ENCODE measurements around the gene EML1. TPM values are rescaled to one million over a fixed set of nuclear protein-coding genes. Genes with fewer than 3 reads are reported as not detected.

The EML1 gene
- total RNA-seq, 2 experiments from 2014 or later: not detected

DNA sequence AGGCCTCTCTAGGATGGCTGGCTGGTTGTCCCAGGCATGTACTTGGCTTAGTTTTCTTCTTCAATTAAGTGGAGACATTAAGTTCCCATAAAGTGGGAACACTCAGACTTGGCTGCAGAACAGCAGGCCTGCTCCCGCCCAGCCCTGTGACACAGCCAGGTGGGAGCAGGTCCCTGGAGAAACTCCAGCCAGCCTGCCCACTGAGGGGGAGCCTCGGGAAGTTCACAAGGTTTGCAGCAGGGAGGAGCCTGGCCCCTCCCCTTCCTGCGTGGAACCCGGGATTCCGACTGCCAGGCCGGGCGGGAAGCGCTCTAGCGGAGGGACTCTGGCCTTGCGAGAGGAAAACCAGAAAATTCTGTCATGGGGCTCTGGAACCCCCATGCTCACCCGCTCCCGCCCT is 173.7 kb downstream of the EML1 start:
- no peaks in the 10 kb centered on the region for H3K79me2 ChIP-seq (ENCODE audit: insufficient read depth, low read depth, low read length)
- BruUV-seq (replicated peaks): no TSS peak
- no peaks in the 10 kb centered on the region for H4K20me1 ChIP-seq (ENCODE audit: insufficient read depth, low read length)
- ChIA-PET CTCF (ENCODE audit: unreplicated experiment) (no interaction called here), POLR2A (no interaction called here)
- TF ChIP-seq, protein P1, sequence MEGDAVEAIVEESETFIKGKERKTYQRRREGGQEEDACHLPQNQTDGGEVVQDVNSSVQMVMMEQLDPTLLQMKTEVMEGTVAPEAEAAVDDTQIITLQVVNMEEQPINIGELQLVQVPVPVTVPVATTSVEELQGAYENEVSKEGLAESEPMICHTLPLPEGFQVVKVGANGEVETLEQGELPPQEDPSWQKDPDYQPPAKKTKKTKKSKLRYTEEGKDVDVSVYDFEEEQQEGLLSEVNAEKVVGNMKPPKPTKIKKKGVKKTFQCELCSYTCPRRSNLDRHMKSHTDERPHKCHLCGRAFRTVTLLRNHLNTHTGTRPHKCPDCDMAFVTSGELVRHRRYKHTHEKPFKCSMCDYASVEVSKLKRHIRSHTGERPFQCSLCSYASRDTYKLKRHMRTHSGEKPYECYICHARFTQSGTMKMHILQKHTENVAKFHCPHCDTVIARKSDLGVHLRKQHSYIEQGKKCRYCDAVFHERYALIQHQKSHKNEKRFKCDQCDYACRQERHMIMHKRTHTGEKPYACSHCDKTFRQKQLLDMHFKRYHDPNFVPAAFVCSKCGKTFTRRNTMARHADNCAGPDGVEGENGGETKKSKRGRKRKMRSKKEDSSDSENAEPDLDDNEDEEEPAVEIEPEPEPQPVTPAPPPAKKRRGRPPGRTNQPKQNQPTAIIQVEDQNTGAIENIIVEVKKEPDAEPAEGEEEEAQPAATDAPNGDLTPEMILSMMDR (conservative IDR thresholded peaks at IDR 0.05; ENCODE audit: low read length): no peak
- no peak for TF ChIP-seq EZH2phosphoT487 (IDR thresholded peaks at IDR 0.05; ENCODE audit: borderline replicate concordance, low read depth, low read length)
- H3K27ac ChIP-seq (ENCODE audit: low read depth, low read length, poor library complexity, severe bottlenecking): no peak overlapping the region
- no peak for DNase-seq (ENCODE audit: low spot score)
- no peaks in the 10 kb centered on the region for H3K9me2 ChIP-seq (ENCODE audit: insufficient read depth, low read length)
- intact Hi-C loops (cut with micrococcal nuclease; ENCODE audit: unreplicated experiment): no loop called here
- H3K4me1 ChIP-seq (ENCODE audit: insufficient read depth, low read length, poor library complexity, severe bottlenecking): peaks cover 5% of the 10 kb centered on the region
- H3K4me2 ChIP-seq (ENCODE audit: low read length): no peak overlapping the region
- H2AFZ ChIP-seq (ENCODE audit: low read length): no peak overlapping the region
- no peak overlapping the region for H3K4me3 ChIP-seq (ENCODE audit: low read depth, low read length, poor library complexity, severe bottlenecking)
- no peaks in the 10 kb centered on the region for H3K9me3 ChIP-seq (ENCODE audit: low read length)
- no peaks in the 10 kb centered on the region for H3K36me3 ChIP-seq (ENCODE audit: insufficient read depth, low read length)

DNA sequence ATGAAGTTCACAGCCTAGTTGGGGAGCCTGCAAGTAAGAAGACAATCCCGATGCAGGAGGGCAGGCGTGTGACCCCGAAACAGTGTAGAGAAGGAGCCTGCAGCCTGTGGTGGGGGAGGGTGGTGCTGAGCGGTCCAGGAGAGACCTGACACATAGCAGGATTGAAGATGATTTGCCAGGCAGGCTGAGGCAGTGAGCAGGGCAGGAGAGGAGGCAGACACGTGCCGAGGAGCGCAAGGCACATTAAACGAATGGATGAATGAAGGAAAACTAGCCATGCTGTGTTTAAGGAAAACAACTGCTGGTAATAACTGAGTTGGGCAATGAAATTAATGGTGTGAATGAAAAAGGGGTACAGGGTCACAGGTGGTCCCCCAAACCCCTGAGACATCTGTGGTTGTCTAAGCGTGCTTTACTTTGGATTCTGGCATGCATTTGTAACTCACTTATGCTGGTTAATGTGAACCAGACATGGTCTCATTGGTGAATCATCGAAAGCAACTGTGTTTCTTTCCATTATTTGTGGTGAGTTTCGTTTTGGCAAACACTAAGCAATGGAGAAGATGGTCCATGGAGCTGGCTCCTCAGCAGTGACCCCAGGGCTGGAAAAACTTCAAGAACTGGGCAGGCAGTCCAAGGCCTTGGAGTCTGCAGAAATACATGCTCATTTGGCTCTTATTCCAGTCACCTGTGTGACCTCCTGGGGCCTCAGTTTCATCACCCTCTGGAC is 175.1 kb downstream of the EML1 start:
- CTCF ChIA-PET (ENCODE audit: unreplicated experiment): no interaction called here
- POLR2A ChIA-PET: interaction anchor here (0.7 kb wide), 1 partner anchor 10 kb away, joined by 3 read pairs; no protein-coding TSS in a partner anchor

More for the DNA sequence above, 175.1 kb downstream of the EML1 start:
- Histone ChIP-seq H3K4me3 (ENCODE audit: low read depth, low read length, poor library complexity, severe bottlenecking) (no peak overlapping the region), H4K20me1 (ENCODE audit: insufficient read depth, low read length) (no peaks in the 10 kb centered on the region), H3K9me2 (ENCODE audit: insufficient read depth, low read length) (no peaks in the 10 kb centered on the region), H3K27ac (ENCODE audit: low read depth, low read length, poor library complexity, severe bottlenecking) (no peak overlapping the region), H3K4me1 (ENCODE audit: insufficient read depth, low read length, poor library complexity, severe bottlenecking) (peaks cover 15% of the 10 kb centered on the region), H3K9me3 (ENCODE audit: low read length) (no peaks in the 10 kb centered on the region), H3K79me2 (ENCODE audit: insufficient read depth, low read depth, low read length) (no peaks in the 10 kb centered on the region), H3K4me2 (ENCODE audit: low read length) (no peak overlapping the region), H3K36me3 (ENCODE audit: insufficient read depth, low read length) (no peaks in the 10 kb centered on the region), H2AFZ (ENCODE audit: low read length) (no peak overlapping the region)
- BruUV-seq (replicated peaks): no TSS peak
- no peak for DNase-seq (ENCODE audit: low spot score)
- intact Hi-C loops (cut with micrococcal nuclease; ENCODE audit: unreplicated experiment): no loop called here
- TF ChIP-seq EZH2phosphoT487 (IDR thresholded peaks at IDR 0.05; ENCODE audit: borderline replicate concordance, low read depth, low read length): no peak
- TF ChIP-seq, protein P1 (conservative IDR thresholded peaks at IDR 0.05; ENCODE audit: low read length): no peak
